ENCODE measurements around the gene SPOP. TPM values are rescaled to one million over a fixed set of nuclear protein-coding genes. Genes with fewer than 3 reads are reported as not detected.

Gene SPOP
- total RNA-seq, 1 experiment from 2014 or later = 52.3 TPM

DNA sequence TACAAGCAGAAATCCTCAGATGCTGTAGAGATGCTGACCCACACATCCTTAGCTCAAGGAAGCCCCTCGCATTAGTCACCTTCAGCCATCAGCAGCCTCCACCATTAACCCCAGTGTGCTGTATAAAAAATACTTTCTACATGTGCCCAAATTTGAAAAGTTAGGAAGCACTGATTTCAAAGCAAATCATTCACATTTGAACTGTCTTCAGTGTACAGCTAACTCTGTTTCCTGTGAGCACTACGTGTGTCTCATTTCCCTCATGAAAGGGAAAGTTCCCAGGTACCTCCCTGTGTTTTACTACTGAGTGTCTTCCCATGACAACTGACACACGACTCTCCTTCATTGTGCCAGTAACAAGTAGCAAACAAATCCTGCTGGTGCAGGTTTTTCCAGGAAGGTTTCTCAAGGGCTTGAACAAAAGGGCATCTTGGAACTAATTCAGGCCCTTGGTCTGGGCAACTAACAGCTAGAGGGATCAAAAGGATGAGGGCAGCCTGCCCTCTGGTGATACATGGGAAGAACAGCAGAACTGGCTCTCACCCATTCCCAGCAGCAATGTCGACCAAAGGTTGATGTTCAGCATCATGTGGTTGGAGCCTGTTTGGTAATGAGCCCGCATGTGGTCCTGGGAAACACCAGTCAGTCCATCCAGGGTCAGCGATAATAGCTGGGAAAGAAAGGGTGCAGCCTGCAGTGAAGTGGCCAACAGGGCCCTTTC, 25.8 kb upstream of the SPOP start:
- H3K4me1 Mint-ChIP-seq (ENCODE audit: insufficient read depth, unreplicated experiment) = peaks cover 16% of the 10 kb centered on the region
- DNase-seq (ENCODE audit: unreplicated experiment) = peak; percentile 53
- BruUV-seq (replicated peaks) = no TSS peak
- no peak overlapping the region for H3K4me3 Mint-ChIP-seq (ENCODE audit: unreplicated experiment)
- no peak overlapping the region for H3K27ac Mint-ChIP-seq (ENCODE audit: low read depth, unreplicated experiment)
- no peaks in the 10 kb centered on the region for H3K9me3 Mint-ChIP-seq (ENCODE audit: unreplicated experiment)
- intact Hi-C loops (cut with micrococcal nuclease) = no loop called here
- ChIA-PET POLR2A (interaction anchor here (0.6 kb wide), 1 partner anchor 85 kb away, joined by 3 read pairs; the partner anchor contains the start of gene KAT7), CTCF (interaction anchor here (0.6 to 15.6 kb wide), 12 partner anchors 8 to 1687 kb away, joined by 3 to 325 read pairs (median 3); partner anchors contain the start of gene NXPH3)
- TF ChIP-seq, protein P1, sequence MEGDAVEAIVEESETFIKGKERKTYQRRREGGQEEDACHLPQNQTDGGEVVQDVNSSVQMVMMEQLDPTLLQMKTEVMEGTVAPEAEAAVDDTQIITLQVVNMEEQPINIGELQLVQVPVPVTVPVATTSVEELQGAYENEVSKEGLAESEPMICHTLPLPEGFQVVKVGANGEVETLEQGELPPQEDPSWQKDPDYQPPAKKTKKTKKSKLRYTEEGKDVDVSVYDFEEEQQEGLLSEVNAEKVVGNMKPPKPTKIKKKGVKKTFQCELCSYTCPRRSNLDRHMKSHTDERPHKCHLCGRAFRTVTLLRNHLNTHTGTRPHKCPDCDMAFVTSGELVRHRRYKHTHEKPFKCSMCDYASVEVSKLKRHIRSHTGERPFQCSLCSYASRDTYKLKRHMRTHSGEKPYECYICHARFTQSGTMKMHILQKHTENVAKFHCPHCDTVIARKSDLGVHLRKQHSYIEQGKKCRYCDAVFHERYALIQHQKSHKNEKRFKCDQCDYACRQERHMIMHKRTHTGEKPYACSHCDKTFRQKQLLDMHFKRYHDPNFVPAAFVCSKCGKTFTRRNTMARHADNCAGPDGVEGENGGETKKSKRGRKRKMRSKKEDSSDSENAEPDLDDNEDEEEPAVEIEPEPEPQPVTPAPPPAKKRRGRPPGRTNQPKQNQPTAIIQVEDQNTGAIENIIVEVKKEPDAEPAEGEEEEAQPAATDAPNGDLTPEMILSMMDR (IDR thresholded peaks at IDR 0.05; ENCODE audit: unreplicated experiment) = peak; percentile 42
- peaks cover 52% of the 10 kb centered on the region for H3K36me3 Mint-ChIP-seq (ENCODE audit: insufficient read depth, unreplicated experiment)
- no peaks in the 10 kb centered on the region for H3K27me3 Mint-ChIP-seq (ENCODE audit: insufficient read depth, unreplicated experiment)

DNA sequence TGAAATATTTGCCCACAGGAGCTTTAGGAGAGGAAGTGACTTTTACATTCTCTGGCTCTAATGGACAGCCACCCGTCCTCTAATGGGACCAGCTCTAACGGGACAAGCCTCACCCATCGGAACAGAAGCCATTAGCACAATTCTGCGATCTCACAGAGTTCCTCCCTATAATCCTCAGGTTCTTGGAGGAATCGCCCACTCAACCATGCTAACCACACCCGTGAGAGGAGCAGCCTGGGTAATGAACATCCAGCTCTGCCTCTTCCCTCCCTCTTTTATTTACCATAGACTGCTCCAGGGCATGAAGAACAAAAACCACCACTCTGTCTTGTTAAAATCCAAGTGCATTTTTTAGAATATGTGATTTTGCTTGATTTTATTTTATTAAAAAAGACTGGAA, 23.1 kb upstream of the SPOP start:
- ChIA-PET POLR2A (no interaction called here), CTCF (interaction anchor here (0.6 to 15.6 kb wide), 4 partner anchors 17 to 143 kb away, joined by 3 to 325 read pairs (median 4); partner anchors contain the start of gene NXPH3)
- no peaks in the 10 kb centered on the region for H3K9me3 Mint-ChIP-seq (ENCODE audit: unreplicated experiment)
- H3K4me1 Mint-ChIP-seq (ENCODE audit: insufficient read depth, unreplicated experiment) = peaks cover 10% of the 10 kb centered on the region
- intact Hi-C loops (cut with micrococcal nuclease) = no loop called here
- TF ChIP-seq, protein P1 (IDR thresholded peaks at IDR 0.05; ENCODE audit: unreplicated experiment) = no peak
- DNase-seq (ENCODE audit: unreplicated experiment) = no peak
- H3K36me3 Mint-ChIP-seq (ENCODE audit: insufficient read depth, unreplicated experiment) = peaks cover 52% of the 10 kb centered on the region
- no peak overlapping the region for H3K4me3 Mint-ChIP-seq (ENCODE audit: unreplicated experiment)
- no TSS peak for BruUV-seq (replicated peaks)
- H3K27ac Mint-ChIP-seq (ENCODE audit: low read depth, unreplicated experiment) = no peak overlapping the region
- no peaks in the 10 kb centered on the region for H3K27me3 Mint-ChIP-seq (ENCODE audit: insufficient read depth, unreplicated experiment)

DNA sequence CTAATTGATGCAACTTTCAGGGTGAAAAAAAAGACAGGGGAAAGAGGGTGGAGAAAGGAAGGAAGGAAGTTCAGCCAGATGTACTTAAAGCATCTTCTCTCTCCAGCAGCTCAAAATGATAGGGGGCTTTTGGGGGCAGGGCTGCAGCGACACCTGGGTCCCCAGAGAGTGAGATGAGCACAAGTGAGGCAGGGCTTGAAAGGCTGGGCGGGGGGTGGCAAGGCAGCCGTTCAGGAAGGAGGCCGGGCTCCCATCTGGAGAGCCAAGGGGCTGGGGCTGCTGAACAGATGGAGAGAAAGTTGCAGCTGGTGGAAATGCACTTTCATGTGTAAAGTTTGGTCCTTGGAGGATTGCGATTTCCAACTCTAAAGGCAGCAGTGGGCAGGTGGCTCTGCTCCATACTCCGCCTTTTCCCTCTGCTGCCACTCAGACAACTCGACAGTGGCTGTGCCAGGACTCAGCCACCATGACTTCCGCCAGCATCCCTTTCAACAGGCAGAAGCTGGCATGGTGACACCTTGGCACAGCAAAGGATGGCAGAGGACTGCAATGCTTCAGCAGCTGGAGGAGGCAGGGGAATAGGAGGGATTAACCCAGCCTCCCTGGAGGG, 22.2 kb upstream of the SPOP start:
- DNase-seq (ENCODE audit: unreplicated experiment) = no peak
- intact Hi-C loops (cut with micrococcal nuclease) = no loop called here
- Mint-ChIP-seq H3K9me3 (ENCODE audit: unreplicated experiment) (no peaks in the 10 kb centered on the region), H3K27me3 (ENCODE audit: insufficient read depth, unreplicated experiment) (no peaks in the 10 kb centered on the region), H3K4me1 (ENCODE audit: insufficient read depth, unreplicated experiment) (peaks cover 1% of the 10 kb centered on the region), H3K27ac (ENCODE audit: low read depth, unreplicated experiment) (no peak overlapping the region), H3K4me3 (ENCODE audit: unreplicated experiment) (no peak overlapping the region), H3K36me3 (ENCODE audit: insufficient read depth, unreplicated experiment) (peaks cover 45% of the 10 kb centered on the region)
- CTCF ChIA-PET = interaction anchor here (0.6 to 15.6 kb wide), 7 partner anchors 9 to 143 kb away, joined by 3 to 325 read pairs (median 4); partner anchors contain the start of gene NXPH3
- BruUV-seq (replicated peaks) = no TSS peak
- POLR2A ChIA-PET = interaction anchor here (2.5 kb wide), 1 partner anchor 8 kb away, joined by 12 read pairs; the partner anchor contains the start of gene SLC35B1
- TF ChIP-seq, protein P1 (IDR thresholded peaks at IDR 0.05; ENCODE audit: unreplicated experiment) = no peak

DNA sequence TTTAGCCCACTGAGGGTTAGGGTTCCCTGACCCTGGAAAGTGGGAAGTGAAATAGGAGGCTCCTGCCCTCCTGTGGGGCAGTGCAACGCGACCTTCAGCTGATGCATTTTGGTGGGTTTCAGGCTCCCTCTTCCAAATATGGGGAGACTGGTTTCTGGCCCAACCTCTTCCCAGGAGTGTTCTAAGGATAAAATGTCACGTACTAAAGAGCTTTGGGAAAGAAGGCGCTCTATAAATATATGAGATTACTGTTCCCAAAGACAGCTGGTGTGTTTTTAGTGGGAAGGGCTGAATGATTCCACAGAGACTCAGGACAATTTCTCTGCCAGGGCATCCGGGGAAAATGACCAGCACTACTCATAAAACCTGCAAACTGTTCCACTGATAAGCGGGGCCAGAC, 20.1 kb upstream of the SPOP start:
- H3K36me3 Mint-ChIP-seq (ENCODE audit: insufficient read depth, unreplicated experiment) = peaks cover 28% of the 10 kb centered on the region

More for the DNA sequence above, 20.1 kb upstream of the SPOP start:
- no peak overlapping the region for H3K27ac Mint-ChIP-seq (ENCODE audit: low read depth, unreplicated experiment)
- ChIA-PET CTCF (interaction anchor here (0.6 to 15.6 kb wide), 8 partner anchors 9 to 390 kb away, joined by 3 to 325 read pairs (median 6); partner anchors contain the start of genes NXPH3 and SLC35B1), POLR2A (interaction anchor here (1.2 to 2.5 kb wide), 2 partner anchors 10 to 20 kb away, joined by 6 to 12 read pairs; partner anchors contain the start of genes SLC35B1 and SPOP)
- TF ChIP-seq, protein P1 (IDR thresholded peaks at IDR 0.05; ENCODE audit: unreplicated experiment) = no peak
- H3K4me1 Mint-ChIP-seq (ENCODE audit: insufficient read depth, unreplicated experiment) = no peaks in the 10 kb centered on the region
- intact Hi-C loops (cut with micrococcal nuclease) = no loop called here
- no peaks in the 10 kb centered on the region for H3K27me3 Mint-ChIP-seq (ENCODE audit: insufficient read depth, unreplicated experiment)
- H3K9me3 Mint-ChIP-seq (ENCODE audit: unreplicated experiment) = no peaks in the 10 kb centered on the region
- no TSS peak for BruUV-seq (replicated peaks)
- no peak overlapping the region for H3K4me3 Mint-ChIP-seq (ENCODE audit: unreplicated experiment)
- no peak for DNase-seq (ENCODE audit: unreplicated experiment)
